HG02885 (cell line): ENCODE data around the gene LRMDA.

Experiments
- ATAC-seq: cut with Tn5 transposase; IDR thresholded peaks from one replicate; pipeline ENCODE4 v1.9.1; 2021; ENCODE audit warnings: mild to moderate bottlenecking; ENCODE audit not compliant: unreplicated experiment, poor library complexity

Gene LRMDA

GRCh38 chr10:76236356-76236755 is 804.9 kb downstream of the LRMDA start:
- no peak for ATAC-seq

DNA sequence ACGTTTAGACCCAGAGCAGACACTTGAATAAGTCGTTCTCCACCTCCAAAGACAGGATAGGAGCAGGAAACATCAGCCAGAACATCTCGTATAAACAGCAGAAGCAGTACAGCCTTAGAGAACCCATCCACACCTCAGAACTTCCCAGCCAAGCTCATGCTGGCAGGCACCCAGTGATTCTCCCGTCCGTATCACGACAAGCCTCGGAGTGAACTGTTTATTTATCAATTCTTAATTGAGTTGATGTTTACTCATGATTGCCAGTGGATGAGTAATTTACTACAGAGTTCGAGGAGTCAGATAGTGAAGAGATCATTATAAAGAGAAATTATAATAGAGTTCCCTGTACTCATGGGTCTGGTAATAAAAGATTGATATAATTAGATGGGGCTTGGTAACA is 811.5 kb downstream of the LRMDA start:
- no peak for ATAC-seq

DNA sequence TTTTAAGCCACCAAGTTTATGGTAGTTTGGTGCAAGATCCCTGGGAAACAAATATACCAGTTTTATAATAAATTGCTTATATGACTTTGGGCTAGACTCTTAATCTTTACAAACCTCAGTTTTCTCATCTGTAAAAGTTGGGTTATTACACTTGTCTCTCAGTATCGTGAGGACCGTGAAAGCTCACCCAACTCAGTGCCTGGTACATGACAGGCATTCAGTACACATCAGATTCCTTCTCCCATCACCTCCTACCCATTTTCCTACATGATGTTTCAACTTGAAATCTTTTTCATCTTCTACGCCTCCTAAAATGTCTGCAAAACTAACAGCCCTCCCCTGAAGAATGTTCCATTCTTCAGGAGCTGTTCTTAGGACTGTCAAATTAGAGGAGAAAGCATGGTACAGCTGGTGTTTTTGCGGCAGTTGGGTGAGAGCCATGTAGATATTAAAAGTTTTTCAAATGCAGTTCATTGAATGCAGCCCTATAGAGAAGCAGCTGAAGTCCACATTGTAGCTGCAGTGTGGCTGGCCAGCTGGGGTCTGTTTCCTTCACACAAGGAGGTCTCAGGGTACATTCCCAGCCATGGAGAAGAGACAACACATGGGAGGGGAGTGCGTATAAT is 812.8 kb downstream of the LRMDA start:
- no peak for ATAC-seq

DNA sequence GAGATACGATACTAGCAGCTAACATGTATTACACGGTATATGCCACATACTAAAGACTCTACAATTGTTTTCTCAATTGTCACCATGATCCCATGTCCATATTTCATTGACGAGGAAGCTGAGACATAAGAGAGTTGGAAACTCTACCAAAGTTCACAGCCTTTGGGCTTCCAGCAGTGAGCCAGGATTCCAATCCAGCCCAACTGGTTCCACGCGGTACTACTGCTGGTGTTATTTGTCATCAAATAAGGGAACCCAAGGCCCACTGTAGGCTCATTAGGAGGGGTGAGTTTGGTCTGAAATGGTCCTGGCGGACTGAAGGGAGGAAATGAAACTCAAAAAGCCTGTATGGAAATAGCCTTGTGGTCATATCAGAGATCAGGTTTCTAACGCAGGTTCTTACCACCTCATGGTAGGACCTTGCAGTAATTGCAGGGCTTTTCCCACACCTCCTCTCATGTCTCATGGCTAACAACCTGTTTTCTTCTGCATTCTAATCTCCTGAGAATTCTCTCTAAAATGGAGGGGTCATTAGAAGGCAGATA is 814.6 kb downstream of the LRMDA start:
- ATAC-seq = no peak

DNA sequence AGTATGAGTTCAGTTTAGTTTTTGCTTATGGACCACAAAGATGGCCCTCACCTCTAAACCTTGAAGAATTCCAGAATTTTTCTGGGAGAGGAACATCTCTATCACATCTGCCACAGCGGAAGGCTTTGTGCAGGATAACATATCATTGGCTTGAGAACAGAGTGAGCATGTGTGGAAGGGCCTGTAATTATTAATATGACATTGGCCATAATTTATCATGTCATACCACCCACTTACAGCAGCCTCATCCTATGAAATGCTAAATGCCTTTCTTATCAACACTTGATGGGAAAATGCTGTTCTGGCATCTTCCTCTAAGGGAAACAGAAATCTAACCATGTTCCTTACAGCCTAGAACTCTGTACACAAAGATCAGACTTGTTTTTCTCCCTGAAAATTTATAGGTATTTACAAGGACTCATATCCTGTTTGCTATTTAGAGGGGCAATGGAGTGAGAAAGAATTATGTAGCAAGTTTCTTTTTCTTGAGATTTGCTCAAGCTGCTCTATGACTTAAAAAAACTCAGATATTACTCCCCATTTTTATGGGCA is 817.3 kb downstream of the LRMDA start:
- ATAC-seq = no peak

DNA sequence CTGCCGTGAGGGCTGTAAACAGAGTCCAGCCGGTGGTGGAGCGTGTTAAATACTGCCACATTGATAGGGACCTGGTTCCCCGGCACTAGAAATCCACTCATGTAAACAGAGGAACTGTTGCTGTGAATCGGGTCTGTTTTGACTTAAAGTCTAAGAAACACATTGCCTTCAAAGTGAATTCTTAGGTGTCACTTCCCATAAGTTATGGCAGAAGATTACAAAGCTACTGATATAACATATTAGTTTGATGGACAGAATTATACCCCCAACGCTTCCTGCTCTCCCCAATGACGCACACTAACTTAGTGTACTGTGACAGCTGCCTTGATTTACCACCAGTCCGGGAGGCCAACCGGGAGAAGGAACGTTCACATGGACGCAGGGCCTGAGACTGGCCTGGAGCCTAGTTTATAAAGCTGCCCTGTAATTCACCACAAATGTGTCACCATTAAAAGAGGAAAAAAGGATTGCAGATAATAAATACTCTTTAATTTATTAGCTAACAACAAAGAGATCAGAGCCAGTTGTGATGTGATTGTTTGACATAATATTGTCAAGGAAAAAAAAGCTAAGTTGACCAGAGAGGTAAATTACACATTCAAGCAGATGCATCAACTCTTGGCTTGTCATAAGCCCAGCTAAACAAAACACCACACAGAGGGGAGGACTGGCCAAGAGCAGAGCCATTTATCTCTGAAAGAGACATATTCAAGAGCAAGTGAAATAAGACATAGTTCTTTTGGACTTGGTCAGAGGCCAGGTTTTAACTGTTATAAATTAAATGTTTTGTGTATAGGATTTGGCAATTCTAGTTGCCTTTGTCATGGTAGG is 820.6 kb downstream of the LRMDA start:
- ATAC-seq = no peak

DNA sequence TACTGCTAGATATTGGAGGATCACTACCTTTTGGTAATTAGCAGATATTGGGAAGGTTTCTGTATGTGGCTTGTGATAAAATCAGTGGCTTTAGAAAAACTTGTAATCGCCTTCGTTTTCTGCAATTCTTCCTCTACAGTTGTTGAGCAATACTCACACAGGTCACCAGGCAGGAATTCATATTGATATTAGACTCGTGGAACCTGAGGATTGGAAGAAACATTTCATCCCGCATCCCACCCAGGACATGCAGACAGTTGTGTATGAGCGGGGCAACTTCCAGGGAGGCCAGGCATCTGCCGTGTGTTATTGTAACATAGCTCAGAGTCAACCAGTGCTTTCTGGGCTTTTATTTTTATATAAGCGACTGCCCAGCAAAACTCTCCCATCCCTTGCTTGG is 821.3 kb downstream of the LRMDA start:
- no peak for ATAC-seq

GRCh38 chr10:76255241-76255640 is 823.8 kb downstream of the LRMDA start:
- no peak for ATAC-seq

GRCh38 chr10:76257816-76258215 is 826.4 kb downstream of the LRMDA start:
- no peak for ATAC-seq

DNA sequence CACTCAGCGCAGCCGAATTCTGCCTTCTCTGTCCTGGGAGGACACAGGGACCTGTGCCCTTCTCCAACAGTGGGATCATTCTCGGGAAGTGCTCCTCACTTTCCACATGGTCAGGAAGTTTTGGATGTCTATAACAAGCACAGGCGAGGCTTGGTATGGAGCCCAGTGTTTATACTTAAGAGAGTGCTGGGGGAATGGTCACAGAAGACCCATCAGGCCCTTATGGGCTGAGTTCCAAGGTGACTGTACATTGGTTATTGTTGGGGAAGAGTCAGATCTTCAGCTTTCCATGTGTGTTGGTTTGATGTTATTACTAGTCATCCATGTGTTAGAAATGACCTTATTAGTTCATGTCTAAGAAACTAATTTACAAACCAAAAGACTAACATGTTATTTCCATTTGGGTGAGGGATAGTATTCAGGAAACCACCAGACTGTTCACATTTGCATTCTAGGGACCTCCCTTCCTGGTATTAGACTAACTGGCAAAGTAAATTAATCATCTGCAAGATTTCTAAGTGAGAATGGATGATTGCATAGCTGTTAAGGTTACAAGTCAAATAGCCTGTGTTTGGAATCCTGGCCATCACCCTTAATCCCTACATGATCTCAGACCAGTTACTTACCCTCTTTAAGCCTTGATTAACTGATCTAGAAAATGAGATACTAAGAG is 834.2 kb downstream of the LRMDA start:
- no peak for ATAC-seq

- no peak for ATAC-seq
Measured at GRCh38 chr10:76268530-76268929, 837.1 kb downstream of the LRMDA start.

DNA sequence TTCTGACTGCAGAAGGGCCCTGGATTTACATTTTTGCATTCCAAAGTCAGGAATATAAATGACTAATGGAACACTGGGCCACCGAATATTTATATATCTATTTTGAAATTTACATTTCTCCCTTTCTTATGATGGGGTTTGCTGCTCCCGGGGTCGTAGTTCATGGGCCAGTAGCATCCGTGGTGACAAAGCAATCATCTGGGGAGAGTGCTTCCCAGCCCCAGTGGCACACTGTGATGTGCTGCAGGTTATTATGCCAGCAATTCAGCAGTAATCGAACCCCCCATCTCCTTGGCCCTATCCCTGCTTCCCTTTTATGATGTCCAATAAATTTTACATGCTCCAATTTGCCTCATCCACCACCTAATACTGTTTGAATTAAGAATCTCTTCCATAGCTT is 837.5 kb downstream of the LRMDA start:
- ATAC-seq = no peak

DNA sequence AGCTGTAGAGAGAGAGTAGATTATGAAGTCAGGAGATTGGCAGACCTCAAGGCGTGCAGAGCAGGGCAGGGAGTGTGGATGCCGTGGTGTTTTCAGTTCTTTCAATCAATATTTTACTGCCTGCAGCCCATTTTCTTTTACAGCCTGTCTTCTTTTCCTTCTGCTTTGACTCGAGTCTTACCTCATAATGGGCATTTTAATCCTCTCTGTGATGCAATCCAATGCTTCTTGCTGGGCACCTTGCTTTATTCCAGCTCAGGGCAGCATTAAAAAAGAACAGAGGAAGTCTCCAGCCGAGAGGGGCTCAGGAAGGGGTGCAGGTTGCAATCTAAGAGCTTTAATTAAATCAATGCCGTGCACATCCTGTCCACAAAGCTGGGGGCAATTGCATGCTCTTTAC is 839.0 kb downstream of the LRMDA start:
- no peak for ATAC-seq

DNA sequence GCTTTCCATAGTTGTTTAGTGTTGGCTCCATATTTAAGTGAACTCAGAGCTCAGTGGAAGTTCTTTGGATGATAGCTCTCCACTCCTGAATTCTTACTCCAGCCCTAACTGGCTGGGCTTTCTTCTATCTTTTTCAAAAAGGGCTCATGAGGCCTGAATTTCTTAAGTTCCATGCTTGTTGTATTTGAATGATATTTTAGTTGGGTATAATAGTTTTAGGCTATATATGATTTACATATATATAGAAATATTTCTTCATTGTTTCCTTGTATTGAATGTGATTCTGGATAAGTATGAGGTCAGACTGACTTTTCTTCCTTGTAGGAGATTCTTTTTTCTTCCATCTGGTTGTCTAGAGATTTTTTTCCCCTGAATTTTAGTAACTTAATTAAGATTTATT is 843.5 kb downstream of the LRMDA start:
- no peak for ATAC-seq

DNA sequence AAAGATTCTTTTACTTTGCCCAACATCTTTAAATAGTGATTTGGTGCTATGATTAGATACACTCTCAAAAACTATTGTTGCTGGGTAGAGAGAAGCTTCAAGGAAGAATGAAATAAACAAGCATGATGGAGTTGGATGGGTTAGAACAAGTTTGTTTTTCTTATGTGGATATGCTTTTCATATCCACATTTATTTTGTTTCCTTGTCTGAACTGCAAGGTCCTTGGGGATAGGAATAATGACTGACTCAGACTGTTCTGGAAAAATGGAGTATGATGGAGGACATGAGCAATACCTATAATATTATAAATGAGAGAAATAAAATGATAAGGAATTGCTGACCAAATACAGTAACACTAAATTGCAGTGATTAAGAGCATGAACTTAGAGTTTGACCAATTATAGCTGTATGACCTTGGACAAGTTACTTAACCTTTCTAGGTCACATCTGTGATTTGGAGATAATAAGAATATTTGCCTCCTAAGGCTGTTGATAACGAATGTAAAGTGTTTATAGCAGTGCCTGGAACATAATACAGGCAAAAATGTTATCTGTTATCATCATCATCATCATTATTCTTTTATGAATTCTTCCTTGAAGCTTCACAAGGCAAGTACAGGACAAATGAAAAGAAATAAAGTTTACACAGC is 847.5 kb downstream of the LRMDA start:
- ATAC-seq = no peak

- no peak for ATAC-seq
Measured at GRCh38 chr10:76281659-76282058, 850.2 kb downstream of the LRMDA start.

DNA sequence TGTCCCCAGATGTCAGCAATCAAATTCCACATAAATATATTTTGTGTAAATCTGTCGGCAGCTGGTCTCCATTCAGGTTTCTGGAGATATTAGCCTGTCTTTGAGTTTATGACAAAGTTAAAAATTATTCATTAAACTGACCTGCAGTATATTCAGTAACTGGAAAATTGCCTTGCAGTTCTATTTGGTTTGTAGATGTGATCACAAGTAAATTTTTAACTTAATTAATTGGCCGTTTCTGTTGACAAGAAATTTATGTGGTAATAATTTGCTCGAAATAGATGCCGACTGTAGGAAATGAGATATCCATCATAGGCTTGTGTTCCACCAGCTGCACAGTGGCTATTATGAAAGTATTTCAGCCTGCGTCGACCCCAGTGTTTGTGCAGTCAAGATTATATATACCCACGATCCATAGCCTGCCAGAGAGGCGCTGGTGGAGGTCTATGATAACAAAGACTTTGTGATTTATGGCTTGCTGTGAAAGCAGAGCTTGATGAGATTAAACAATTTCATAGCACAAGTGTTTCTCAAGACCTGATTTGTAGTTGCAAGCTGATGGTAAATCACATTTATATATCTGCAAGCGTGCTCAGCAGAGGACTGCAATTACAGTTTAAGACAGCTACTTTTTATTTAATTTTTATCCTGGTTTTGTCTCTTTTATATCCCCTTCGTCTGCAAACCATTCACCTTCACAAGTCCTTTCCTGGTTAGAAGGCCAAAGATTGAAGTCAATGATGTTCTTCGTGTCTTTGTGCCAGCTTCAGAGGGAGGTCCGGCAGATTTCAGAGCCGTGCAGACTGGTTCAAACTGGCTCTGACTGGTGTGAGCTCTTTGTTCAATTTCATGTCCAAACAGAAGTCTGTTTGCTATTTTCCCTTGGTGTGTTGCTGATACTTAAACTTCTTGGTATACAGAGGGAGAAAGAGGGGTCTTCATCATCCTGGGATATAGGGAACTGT is 850.9 kb downstream of the LRMDA start:
- no peak for ATAC-seq

GRCh38 chr10:76284351-76284750 is 852.9 kb downstream of the LRMDA start:
- no peak for ATAC-seq

- no peak for ATAC-seq
Measured at GRCh38 chr10:76285012-76285411, 853.6 kb downstream of the LRMDA start.
